ENCODE data around the gene PCDH9. TPM values are rescaled to one million over a fixed set of nuclear protein-coding genes. Genes with fewer than 3 reads are reported as not detected.

Gene PCDH9
- total RNA-seq, 1 experiment from 2014 or later: 0.11 TPM

GRCh38 chr13:66273011-66273410 lies 957.1 kb downstream of the PCDH9 start:
- H3K4me3 ChIP-seq (ENCODE audit: low read depth, low read length): no peak overlapping the region
- no peaks in the 10 kb centered on the region for H3K4me1 ChIP-seq
- DNase-seq: no peak
- no peaks in the 10 kb centered on the region for H3K36me3 Mint-ChIP-seq (ENCODE audit: insufficient read depth, unreplicated experiment)
- POLR2A ChIA-PET: no interaction called here
- no peaks in the 10 kb centered on the region for H3K9me3 Mint-ChIP-seq (ENCODE audit: unreplicated experiment)
- no peak for TF ChIP-seq CTCF (IDR thresholded peaks at IDR 0.05; ENCODE audit: insufficient read depth in 1 of 2, low read depth in 1 of 2, low read length in 1 of 2, severe bottlenecking in 1 of 2, unreplicated experiment in 1 of 2)
- H3K27me3 Mint-ChIP-seq (ENCODE audit: insufficient read depth, unreplicated experiment): no peaks in the 10 kb centered on the region
- H3K4me1 Mint-ChIP-seq (ENCODE audit: low read depth, unreplicated experiment): no peaks in the 10 kb centered on the region
- CTCF ChIA-PET: no interaction called here
- intact Hi-C loops (cut with micrococcal nuclease; ENCODE audit: unreplicated experiment): no loop called here
- no peaks in the 10 kb centered on the region for H3K36me3 ChIP-seq (ENCODE audit: control insufficient read depth, insufficient read depth, low read length)
- no peak overlapping the region for H3K4me3 Mint-ChIP-seq (ENCODE audit: unreplicated experiment)
- no peak overlapping the region for H3K27ac Mint-ChIP-seq (ENCODE audit: unreplicated experiment)
- no peaks in the 10 kb centered on the region for H3K27me3 ChIP-seq (replicated peaks; ENCODE audit: control insufficient read depth, insufficient read depth, low read length)
- BruUV-seq (replicated peaks): no TSS peak
- no peaks in the 10 kb centered on the region for H3K9me3 ChIP-seq

GRCh38 chr13:66266761-66267160 lies 963.4 kb downstream of the PCDH9 start:
- H3K4me3 Mint-ChIP-seq (ENCODE audit: unreplicated experiment): no peak overlapping the region
- DNase-seq: no peak
- BruUV-seq (replicated peaks): no TSS peak

DNA sequence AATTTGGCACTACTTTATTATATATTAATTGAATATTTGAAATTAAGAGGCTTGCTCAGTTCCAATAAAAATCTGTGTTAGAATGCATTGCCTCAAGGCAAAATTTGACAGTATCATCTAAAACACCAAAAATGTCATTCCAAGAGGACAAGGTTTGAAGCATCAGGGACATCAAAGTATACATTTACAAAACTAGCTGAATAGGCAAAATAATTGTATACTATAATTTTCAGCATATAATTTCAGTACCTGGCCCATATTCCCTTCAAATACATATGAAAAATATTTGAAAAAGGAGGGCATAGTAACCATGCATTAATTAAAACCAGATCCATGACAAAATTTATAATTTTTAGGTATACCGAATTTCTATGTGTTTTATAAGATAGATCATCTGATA lies 963.8 kb downstream of the PCDH9 start:
- Mint-ChIP-seq H3K27ac (ENCODE audit: unreplicated experiment) (no peak overlapping the region), H3K36me3 (ENCODE audit: insufficient read depth, unreplicated experiment) (no peaks in the 10 kb centered on the region), H3K9me3 (ENCODE audit: unreplicated experiment) (no peaks in the 10 kb centered on the region), H3K4me3 (ENCODE audit: unreplicated experiment) (no peak overlapping the region), H3K4me1 (ENCODE audit: low read depth, unreplicated experiment) (no peaks in the 10 kb centered on the region), H3K27me3 (ENCODE audit: insufficient read depth, unreplicated experiment) (peaks cover 4% of the 10 kb centered on the region)
- ChIA-PET CTCF (no interaction called here), POLR2A (no interaction called here)
- no peaks in the 10 kb centered on the region for H3K27me3 ChIP-seq (replicated peaks; ENCODE audit: control insufficient read depth, insufficient read depth, low read length)
- H3K4me3 ChIP-seq (ENCODE audit: low read depth, low read length): no peak overlapping the region
- H3K4me1 ChIP-seq: no peaks in the 10 kb centered on the region
- no peaks in the 10 kb centered on the region for H3K36me3 ChIP-seq (ENCODE audit: control insufficient read depth, insufficient read depth, low read length)
- no peak for TF ChIP-seq CTCF (IDR thresholded peaks at IDR 0.05; ENCODE audit: insufficient read depth in 1 of 2, low read depth in 1 of 2, low read length in 1 of 2, severe bottlenecking in 1 of 2, unreplicated experiment in 1 of 2)
- H3K9me3 ChIP-seq: no peaks in the 10 kb centered on the region
- BruUV-seq (replicated peaks): no TSS peak
- intact Hi-C loops (cut with micrococcal nuclease; ENCODE audit: unreplicated experiment): no loop called here
- DNase-seq: no peak

More at GRCh38 chr13:66266761-66267160, 963.4 kb downstream of the PCDH9 start:
- Histone ChIP-seq H3K27me3 (replicated peaks; ENCODE audit: control insufficient read depth, insufficient read depth, low read length) (no peaks in the 10 kb centered on the region), H3K36me3 (ENCODE audit: control insufficient read depth, insufficient read depth, low read length) (no peaks in the 10 kb centered on the region), H3K9me3 (no peaks in the 10 kb centered on the region), H3K4me3 (ENCODE audit: low read depth, low read length) (no peak overlapping the region), H3K4me1 (no peaks in the 10 kb centered on the region)
- no peaks in the 10 kb centered on the region for H3K36me3 Mint-ChIP-seq (ENCODE audit: insufficient read depth, unreplicated experiment)
- H3K4me1 Mint-ChIP-seq (ENCODE audit: low read depth, unreplicated experiment): no peaks in the 10 kb centered on the region
- H3K27ac Mint-ChIP-seq (ENCODE audit: unreplicated experiment): no peak overlapping the region
- H3K9me3 Mint-ChIP-seq (ENCODE audit: unreplicated experiment): no peaks in the 10 kb centered on the region
- ChIA-PET POLR2A (no interaction called here), CTCF (no interaction called here)
- no peak for TF ChIP-seq CTCF (IDR thresholded peaks at IDR 0.05; ENCODE audit: insufficient read depth in 1 of 2, low read depth in 1 of 2, low read length in 1 of 2, severe bottlenecking in 1 of 2, unreplicated experiment in 1 of 2)
- intact Hi-C loops (cut with micrococcal nuclease; ENCODE audit: unreplicated experiment): no loop called here
- H3K27me3 Mint-ChIP-seq (ENCODE audit: insufficient read depth, unreplicated experiment): peaks cover 4% of the 10 kb centered on the region

Data from Caco-2 (cell line).